ENCODE data around the gene TYMP.

Gene TYMP

GRCh38 chr22:50553310-50553709, 23.5 kb upstream of the TYMP start:
- DNase-seq (ENCODE audit: extremely low spot score): no peak
- POLR2A ChIA-PET: interaction anchor here (0.6 to 0.7 kb wide), 2 partner anchors 28 to 355 kb away, joined by 3 to 4 read pairs; partner anchors contain the start of gene SCO2
- TF ChIP-seq CTCF (IDR thresholded peaks at IDR 0.05; ENCODE audit: control extremely low read depth, extremely low read depth, low read depth, missing control alignments): no peak
- CTCF ChIA-PET: interaction anchor here (6.6 to 16.1 kb wide), 2 partner anchors 11 to 26 kb away, joined by 68 to 136 read pairs; partner anchors contain the start of genes SCO2, SYCE3 and TYMP

GRCh38 chr22:50551160-50551752, 21.4 kb upstream of the TYMP start:
- POLR2A ChIA-PET: no interaction called here
- no peak for DNase-seq (ENCODE audit: extremely low spot score)
- CTCF ChIA-PET: interaction anchor here (0.8 to 16.1 kb wide), 5 partner anchors 12 to 70 kb away, joined by 3 to 136 read pairs (median 3); partner anchors contain the start of genes SCO2, SYCE3 and TYMP
- no peak for TF ChIP-seq CTCF (IDR thresholded peaks at IDR 0.05; ENCODE audit: control extremely low read depth, extremely low read depth, low read depth, missing control alignments)

GRCh38 chr22:50550395-50550794, 20.6 kb upstream of the TYMP start:
- CTCF ChIA-PET: interaction anchor here (0.9 to 16.1 kb wide), 4 partner anchors 11 to 23 kb away, joined by 3 to 136 read pairs (median 36); partner anchors contain the start of genes SCO2, SYCE3 and TYMP
- POLR2A ChIA-PET: interaction anchor here (0.9 kb wide), 1 partner anchor 13 kb away, joined by 3 read pairs; no protein-coding TSS in a partner anchor
- no peak for DNase-seq (ENCODE audit: extremely low spot score)
- no peak for TF ChIP-seq CTCF (IDR thresholded peaks at IDR 0.05; ENCODE audit: control extremely low read depth, extremely low read depth, low read depth, missing control alignments)

- ChIA-PET POLR2A (interaction anchor here (0.8 kb wide), 1 partner anchor 14 kb away, joined by 3 read pairs; no protein-coding TSS in a partner anchor), CTCF (interaction anchor here (1.2 to 16.1 kb wide), 6 partner anchors 8 to 71 kb away, joined by 7 to 136 read pairs (median 9); partner anchors contain the start of genes SCO2, SYCE3 and TYMP)
- no peak for TF ChIP-seq CTCF (IDR thresholded peaks at IDR 0.05; ENCODE audit: control extremely low read depth, extremely low read depth, low read depth, missing control alignments)
- peak; percentile 8 for DNase-seq (ENCODE audit: extremely low spot score)
These were observed 19.3 kb upstream of the TYMP start for GRCh38 chr22:50548921-50549790.

- TF ChIP-seq CTCF (IDR thresholded peaks at IDR 0.05; ENCODE audit: control extremely low read depth, extremely low read depth, low read depth, missing control alignments): peak; percentile 9
- CTCF ChIA-PET: interaction anchor here (1.2 to 16.1 kb wide), 7 partner anchors 9 to 72 kb away, joined by 4 to 136 read pairs (median 7); partner anchors contain the start of genes SCO2, SYCE3 and TYMP
- POLR2A ChIA-PET: interaction anchor here (0.8 kb wide), 1 partner anchor 15 kb away, joined by 3 read pairs; no protein-coding TSS in a partner anchor
- peak; percentile 76 for DNase-seq (ENCODE audit: extremely low spot score)
These were observed 18.5 kb upstream of the TYMP start for GRCh38 chr22:50548040-50548920.

All from GM10248 (cell line).